ENCODE data around the gene AKT3.
"Not testable (repeated sequence)": the region's sequence is repeated elsewhere in the genome, so short reads cannot be mapped to it uniquely, and the experiment has no call there.

AKT3 gene

DNA sequence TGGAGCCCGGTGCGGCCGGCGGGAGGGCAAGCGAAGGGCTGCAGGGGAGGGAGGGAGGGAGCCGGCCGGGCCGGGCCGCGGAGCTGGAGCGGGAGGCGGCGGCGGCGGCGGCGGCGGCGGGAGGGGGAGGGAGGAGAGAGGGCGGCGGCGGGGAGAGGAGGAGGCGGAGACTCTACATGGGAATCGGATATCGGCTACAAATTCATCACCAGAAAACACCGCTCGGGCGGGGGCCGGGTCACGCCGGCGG lies at the start of gene AKT3:
AKT3 (minus strand) TSS at position 42 of the 250 bp plus-strand sequence. CDS start 7,073 bp downstream, outside the sequence.
- DNase-seq, result no peak

- no peak for DNase-seq
Measured at GRCh38 chr1:243898278-243898677, 48.2 kb upstream of the AKT3 start.

GRCh38 chr1:243896313-243896712 lies 46.3 kb upstream of the AKT3 start:
- DNase-seq, result no peak

GRCh38 chr1:243892456-243892855 lies 42.4 kb upstream of the AKT3 start:
- no peak for DNase-seq

GRCh38 chr1:243890576-243890975 lies 40.5 kb upstream of the AKT3 start:
- no peak for DNase-seq

DNA sequence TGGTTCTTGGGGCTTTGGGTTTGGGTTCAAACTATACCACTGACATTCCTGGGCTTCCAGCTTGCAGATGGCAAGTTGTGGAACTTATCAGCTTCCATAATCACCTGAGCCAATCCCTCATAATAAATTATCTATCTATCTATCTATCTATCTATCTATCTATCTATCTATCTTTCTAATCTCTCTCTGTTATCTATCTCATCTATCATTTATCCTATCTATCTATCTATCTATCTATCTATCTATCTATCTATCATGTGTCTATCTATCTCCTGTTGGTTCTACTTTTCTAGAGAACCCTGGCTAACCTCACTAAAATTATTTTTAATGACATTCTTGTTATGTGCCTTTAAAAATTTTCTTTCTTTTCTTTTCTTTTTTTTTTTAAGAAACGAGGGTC lies 35.8 kb upstream of the AKT3 start:
- no peak for DNase-seq

GRCh38 chr1:243884603-243885002 lies 34.6 kb upstream of the AKT3 start:
- DNase-seq, result no peak

DNA sequence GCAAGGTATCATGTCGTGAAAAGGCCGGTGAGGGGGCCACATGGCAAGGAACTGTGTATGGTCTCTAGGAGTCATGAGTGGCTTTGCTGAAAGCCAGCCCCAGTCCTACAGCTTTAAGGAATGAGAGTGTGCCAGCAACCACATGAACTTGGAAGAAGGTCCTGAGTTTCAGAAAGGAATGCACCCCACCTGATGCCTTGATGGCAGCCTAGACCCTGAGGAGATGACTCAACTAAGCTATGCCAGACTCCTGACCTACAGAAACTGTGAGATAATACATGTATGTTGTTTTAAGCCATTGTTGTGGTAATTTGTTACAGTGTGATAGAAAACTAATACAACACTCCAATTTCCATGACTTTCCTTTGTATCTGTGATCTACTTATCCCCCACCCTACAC lies 33.5 kb upstream of the AKT3 start:
- no peak for DNase-seq

DNA sequence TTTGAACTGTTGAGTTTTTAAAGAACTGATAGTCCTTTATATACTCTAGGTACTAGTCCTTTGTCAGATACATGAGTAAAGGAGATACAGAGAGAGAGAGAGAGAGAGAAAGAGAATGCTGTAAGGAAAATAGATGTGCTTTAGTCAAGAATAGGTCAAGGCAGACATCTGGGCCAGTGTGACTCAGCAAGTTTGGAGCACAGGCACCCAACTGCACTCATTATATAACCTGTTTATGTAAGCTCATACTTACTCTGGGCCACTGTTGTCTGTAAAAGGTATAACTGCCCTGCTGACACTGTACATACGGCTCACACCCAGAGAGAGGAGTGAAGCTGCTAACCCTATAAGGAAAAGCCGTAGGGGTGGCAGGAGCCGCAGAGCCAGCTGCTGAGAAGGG lies 32.2 kb upstream of the AKT3 start:
- no peak for DNase-seq

- DNase-seq, result not testable (repeated sequence)
Measured at GRCh38 chr1:243877058-243877457, 27.0 kb upstream of the AKT3 start.

- no peak for DNase-seq
Measured at GRCh38 chr1:243855616-243856318, 5.7 kb upstream of the AKT3 start.

- no peak for DNase-seq
Measured at GRCh38 chr1:243851765-243852164, 1.7 kb upstream of the AKT3 start.

GRCh38 chr1:243851257-243851756 lies 1.3 kb upstream of the AKT3 start:
- DNase-seq, result no peak

- DNase-seq, result peak; percentile 80
Measured at GRCh38 chr1:243850452-243851256, 611 bp upstream of the AKT3 start.

- peak; percentile 63 for DNase-seq
Measured at GRCh38 chr1:243849421-243850201, 432 bp downstream of the AKT3 start.

GRCh38 chr1:243848858-243849420 lies 1.1 kb downstream of the AKT3 start:
- DNase-seq, result peak; percentile 31

DNA sequence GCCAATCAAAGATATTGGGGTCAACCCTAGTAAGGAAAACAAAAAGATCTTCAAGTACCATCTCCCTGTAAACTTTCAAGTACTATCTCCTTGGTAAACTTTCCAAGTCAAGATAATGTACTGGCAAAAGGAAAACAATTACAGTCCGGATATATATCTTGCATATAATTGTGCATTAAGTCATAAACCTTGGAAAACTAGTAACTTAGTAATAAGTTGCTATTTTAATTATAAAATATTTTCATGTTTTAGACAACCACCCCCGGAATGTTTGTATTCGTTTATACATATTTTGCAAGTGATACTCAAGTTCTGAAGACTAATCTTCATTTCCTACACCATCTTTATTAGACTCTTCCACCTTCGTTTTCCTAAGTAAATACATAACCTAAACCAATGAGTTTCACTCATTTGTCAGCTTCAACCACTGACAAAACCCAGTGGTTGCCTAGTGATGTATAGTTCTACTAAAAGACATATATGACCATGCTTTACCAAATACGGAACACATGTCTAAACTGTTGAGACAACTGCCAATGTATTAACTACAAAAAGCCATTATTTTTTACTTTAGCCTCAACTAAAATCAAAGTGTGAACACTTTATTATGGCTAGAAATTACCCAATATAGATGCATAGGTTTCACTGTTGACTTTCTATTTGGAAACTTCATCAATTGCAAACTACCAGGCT lies 1.7 kb downstream of the AKT3 start:
- DNase-seq, result no peak

- DNase-seq, result no peak
Measured at GRCh38 chr1:243846761-243847160, 3.3 kb downstream of the AKT3 start.

GRCh38 chr1:243845888-243846287 lies 4.2 kb downstream of the AKT3 start:
- no peak for DNase-seq

GRCh38 chr1:243844186-243844585 lies 5.9 kb downstream of the AKT3 start:
- DNase-seq, result no peak

DNA sequence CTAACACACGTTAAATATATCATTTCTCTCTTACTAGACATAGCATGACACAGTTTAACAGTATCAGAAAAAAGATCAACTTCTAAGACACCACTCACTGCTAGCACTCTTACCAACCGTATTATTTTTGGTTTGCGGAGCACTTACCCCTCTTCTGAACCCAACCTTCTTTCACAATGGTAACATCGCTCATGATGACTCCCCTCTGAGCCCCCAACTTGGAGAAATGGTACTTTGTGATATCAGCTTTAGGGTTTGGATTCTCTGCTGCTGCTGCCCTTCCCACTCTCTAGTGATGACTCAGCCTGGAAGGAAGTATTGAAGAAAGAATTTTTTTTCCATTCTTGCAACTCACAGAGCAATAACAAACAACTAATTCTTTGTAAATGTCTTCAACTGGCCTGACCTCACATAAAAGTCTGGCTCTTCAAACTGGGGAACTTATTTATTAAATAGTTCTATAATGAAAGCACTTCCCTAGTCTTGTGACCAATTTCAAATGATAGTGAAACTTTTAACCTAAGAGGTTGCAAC lies 7.0 kb downstream of the AKT3 start:
- DNase-seq, result no peak

DNA sequence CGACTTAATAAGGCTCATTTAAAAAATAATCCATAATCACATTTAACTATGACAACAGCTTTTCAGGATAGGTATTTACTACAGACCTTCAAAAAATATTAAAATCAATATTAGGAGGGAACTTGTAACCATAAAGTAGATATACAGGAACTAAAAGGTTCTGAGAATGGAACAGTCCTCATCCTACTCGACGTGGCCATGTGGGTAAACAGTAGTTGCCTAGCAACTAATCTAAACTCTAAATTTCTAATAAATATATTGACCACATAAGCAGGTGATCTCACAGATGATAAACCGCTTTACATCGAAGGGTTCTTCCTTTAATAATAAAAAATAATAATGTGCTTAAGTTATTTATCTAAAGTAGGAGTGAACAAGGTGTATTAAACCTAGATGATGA lies 7.9 kb downstream of the AKT3 start:
- DNase-seq, result no peak

Data from activated gamma-delta T cell treated with Interleukin-2 at 50 U/mL for 16 hours (primary cell).